Measurements from ENCODE around the gene TMA7B.

TMA7B gene

GRCh38 chr22:40008726-40009291 is 48.6 kb downstream of the TMA7B start:
- no peak for DNase-seq (ENCODE audit: low read depth)
- no peak for TF ChIP-seq CTCF (IDR thresholded peaks at IDR 0.05; ENCODE audit: low read length, missing control alignments)
- no peak overlapping the region for H3K4me3 ChIP-seq (replicated peaks; ENCODE audit: low read depth, low read length)

- TF ChIP-seq CTCF (IDR thresholded peaks at IDR 0.05; ENCODE audit: low read length, missing control alignments) = no peak
- DNase-seq (ENCODE audit: low read depth) = no peak
- no peak overlapping the region for H3K4me3 ChIP-seq (replicated peaks; ENCODE audit: low read depth, low read length)
Measured at GRCh38 chr22:40009292-40009774, 49.1 kb downstream of the TMA7B start.

- no peak for TF ChIP-seq CTCF (IDR thresholded peaks at IDR 0.05; ENCODE audit: low read length, missing control alignments)
- no peak overlapping the region for H3K4me3 ChIP-seq (replicated peaks; ENCODE audit: low read depth, low read length)
- no peak for DNase-seq (ENCODE audit: low read depth)
Measured at GRCh38 chr22:40009951-40010671, 49.9 kb downstream of the TMA7B start.

- no peak for TF ChIP-seq CTCF (IDR thresholded peaks at IDR 0.05; ENCODE audit: low read length, missing control alignments)
- no peak overlapping the region for H3K4me3 ChIP-seq (replicated peaks; ENCODE audit: low read depth, low read length)
- DNase-seq (ENCODE audit: low read depth) = no peak
Measured at GRCh38 chr22:40010746-40011145, 50.5 kb downstream of the TMA7B start.

All from fibroblast of pulmonary artery (primary cell).